Measurements from ENCODE around the gene UNC13B. TPM values are rescaled to one million over a fixed set of nuclear protein-coding genes. Genes with fewer than 3 reads are reported as not detected.

UNC13B gene
- total RNA-seq, 1 experiment from 2014 or later = 19.7 TPM

GRCh38 chr9:35308316-35308715, 146.5 kb downstream of the UNC13B start:
- TF ChIP-seq, protein P1, sequence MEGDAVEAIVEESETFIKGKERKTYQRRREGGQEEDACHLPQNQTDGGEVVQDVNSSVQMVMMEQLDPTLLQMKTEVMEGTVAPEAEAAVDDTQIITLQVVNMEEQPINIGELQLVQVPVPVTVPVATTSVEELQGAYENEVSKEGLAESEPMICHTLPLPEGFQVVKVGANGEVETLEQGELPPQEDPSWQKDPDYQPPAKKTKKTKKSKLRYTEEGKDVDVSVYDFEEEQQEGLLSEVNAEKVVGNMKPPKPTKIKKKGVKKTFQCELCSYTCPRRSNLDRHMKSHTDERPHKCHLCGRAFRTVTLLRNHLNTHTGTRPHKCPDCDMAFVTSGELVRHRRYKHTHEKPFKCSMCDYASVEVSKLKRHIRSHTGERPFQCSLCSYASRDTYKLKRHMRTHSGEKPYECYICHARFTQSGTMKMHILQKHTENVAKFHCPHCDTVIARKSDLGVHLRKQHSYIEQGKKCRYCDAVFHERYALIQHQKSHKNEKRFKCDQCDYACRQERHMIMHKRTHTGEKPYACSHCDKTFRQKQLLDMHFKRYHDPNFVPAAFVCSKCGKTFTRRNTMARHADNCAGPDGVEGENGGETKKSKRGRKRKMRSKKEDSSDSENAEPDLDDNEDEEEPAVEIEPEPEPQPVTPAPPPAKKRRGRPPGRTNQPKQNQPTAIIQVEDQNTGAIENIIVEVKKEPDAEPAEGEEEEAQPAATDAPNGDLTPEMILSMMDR (IDR thresholded peaks at IDR 0.05; ENCODE audit: insufficient read depth in 1 of 2, low read depth in 1 of 2, low read length in 1 of 2, severe bottlenecking in 1 of 2, unreplicated experiment in 1 of 2) = no peak
- no peak for DNase-seq
- H3K27me3 Mint-ChIP-seq (ENCODE audit: insufficient read depth, unreplicated experiment) = no peaks in the 10 kb centered on the region
- no peak overlapping the region for H3K4me3 Mint-ChIP-seq (ENCODE audit: unreplicated experiment)
- H3K27ac Mint-ChIP-seq (ENCODE audit: unreplicated experiment) = no peak overlapping the region
- no peaks in the 10 kb centered on the region for H3K36me3 Mint-ChIP-seq (ENCODE audit: insufficient read depth, unreplicated experiment)
- intact Hi-C loops (cut with micrococcal nuclease; ENCODE audit: unreplicated experiment) = no loop called here
- POLR2A ChIA-PET = interaction anchor here (0.6 kb wide), 1 partner anchor 227 kb away, joined by 4 read pairs; no protein-coding TSS in a partner anchor
- H3K9me3 ChIP-seq = no peaks in the 10 kb centered on the region
- H3K4me1 ChIP-seq = no peaks in the 10 kb centered on the region
- no peaks in the 10 kb centered on the region for H3K9me3 Mint-ChIP-seq (ENCODE audit: unreplicated experiment)
- CTCF ChIA-PET = no interaction called here
- H3K27me3 ChIP-seq (replicated peaks; ENCODE audit: control insufficient read depth, insufficient read depth, low read length) = no peaks in the 10 kb centered on the region
- no peaks in the 10 kb centered on the region for H3K4me1 Mint-ChIP-seq (ENCODE audit: low read depth, unreplicated experiment)
- 0 out of 2 replicates have a peak, but pooled peaks cover 2% of the 10 kb centered on the region for H3K36me3 ChIP-seq (ENCODE audit: control insufficient read depth, insufficient read depth, low read length)
- BruUV-seq (replicated peaks) = no TSS peak
- H3K4me3 ChIP-seq (ENCODE audit: low read depth, low read length) = no peak overlapping the region

DNA sequence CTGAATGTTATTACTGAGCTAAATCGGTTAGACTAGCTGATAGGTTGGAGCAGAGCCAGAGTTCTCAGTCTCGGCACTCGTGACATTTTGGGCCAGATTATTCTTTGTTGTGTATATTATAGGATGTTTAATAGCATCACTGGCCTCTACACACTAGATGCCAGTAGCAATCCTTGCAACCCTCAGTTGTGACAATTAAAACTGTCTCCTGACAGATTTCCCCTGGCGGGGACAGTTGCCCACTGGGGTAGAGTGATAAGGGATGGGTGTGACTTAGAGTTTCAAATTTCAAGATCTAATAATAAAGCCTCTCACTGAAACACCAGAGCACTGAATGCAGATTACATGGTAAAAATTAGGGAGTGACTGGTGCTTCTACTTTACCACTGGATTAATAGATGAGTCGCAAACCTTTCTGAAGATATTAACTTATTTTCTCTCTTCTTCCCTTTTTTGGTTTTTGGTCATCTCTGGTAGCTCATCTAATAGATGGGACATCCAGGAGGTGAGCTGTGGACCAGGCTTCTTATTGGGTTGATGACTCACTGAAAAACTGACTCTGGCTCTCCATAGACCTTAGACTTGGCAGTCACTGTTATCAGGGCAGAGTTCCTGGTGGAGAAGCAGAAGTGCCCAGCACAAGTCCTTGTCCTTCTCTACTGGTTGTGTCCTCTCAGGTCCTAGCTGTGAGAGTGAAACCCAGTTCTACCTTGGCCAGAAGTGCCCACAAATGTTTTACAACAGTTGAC, 150.3 kb downstream of the UNC13B start:
- Mint-ChIP-seq H3K27me3 (ENCODE audit: insufficient read depth, unreplicated experiment) (no peaks in the 10 kb centered on the region), H3K9me3 (ENCODE audit: unreplicated experiment) (no peaks in the 10 kb centered on the region), H3K4me1 (ENCODE audit: low read depth, unreplicated experiment) (no peaks in the 10 kb centered on the region), H3K27ac (ENCODE audit: unreplicated experiment) (no peak overlapping the region), H3K4me3 (ENCODE audit: unreplicated experiment) (no peak overlapping the region), H3K36me3 (ENCODE audit: insufficient read depth, unreplicated experiment) (no peaks in the 10 kb centered on the region)
- H3K36me3 ChIP-seq (ENCODE audit: control insufficient read depth, insufficient read depth, low read length) = 0 out of 2 replicates have a peak, but pooled peaks cover 2% of the 10 kb centered on the region
- H3K4me3 ChIP-seq (ENCODE audit: low read depth, low read length) = no peak overlapping the region
- H3K27me3 ChIP-seq (replicated peaks; ENCODE audit: control insufficient read depth, insufficient read depth, low read length) = no peaks in the 10 kb centered on the region
- no peaks in the 10 kb centered on the region for H3K4me1 ChIP-seq
- no TSS peak for BruUV-seq (replicated peaks)
- no peaks in the 10 kb centered on the region for H3K9me3 ChIP-seq
- TF ChIP-seq, protein P1 (IDR thresholded peaks at IDR 0.05; ENCODE audit: insufficient read depth in 1 of 2, low read depth in 1 of 2, low read length in 1 of 2, severe bottlenecking in 1 of 2, unreplicated experiment in 1 of 2) = no peak
- CTCF ChIA-PET = no interaction called here
- POLR2A ChIA-PET = no interaction called here
- no peak for DNase-seq
- intact Hi-C loops (cut with micrococcal nuclease; ENCODE audit: unreplicated experiment) = no loop called here

DNA sequence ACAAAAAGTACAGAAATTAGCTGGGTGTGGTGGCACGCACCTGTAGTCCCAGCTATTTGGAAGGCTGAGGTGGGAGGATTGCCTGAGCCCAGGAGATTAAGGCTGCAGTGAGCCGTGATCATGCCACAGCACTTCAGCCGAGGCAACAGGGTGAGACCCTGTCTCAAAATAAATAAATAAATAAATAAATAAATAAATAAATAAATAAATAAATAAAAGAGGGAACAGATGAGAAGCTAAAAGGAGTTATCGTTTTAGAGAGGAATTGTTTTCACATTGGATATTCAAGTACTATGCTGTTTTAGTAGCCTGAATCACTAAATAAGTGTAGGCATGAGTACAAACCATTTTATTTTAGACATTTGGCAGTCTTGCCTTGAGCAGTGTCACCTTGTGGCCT, 151.7 kb downstream of the UNC13B start:
- no peaks in the 10 kb centered on the region for H3K9me3 Mint-ChIP-seq (ENCODE audit: unreplicated experiment)
- Histone ChIP-seq H3K4me3 (ENCODE audit: low read depth, low read length) (no peak overlapping the region), H3K27me3 (replicated peaks; ENCODE audit: control insufficient read depth, insufficient read depth, low read length) (no peaks in the 10 kb centered on the region), H3K4me1 (no peaks in the 10 kb centered on the region), H3K9me3 (0 out of 2 replicates have a peak, but pooled peaks cover 3% of the 10 kb centered on the region), H3K36me3 (ENCODE audit: control insufficient read depth, insufficient read depth, low read length) (0 out of 2 replicates have a peak, but pooled peaks cover 2% of the 10 kb centered on the region)
- ChIA-PET POLR2A (no interaction called here), CTCF (no interaction called here)
- intact Hi-C loops (cut with micrococcal nuclease; ENCODE audit: unreplicated experiment) = no loop called here
- TF ChIP-seq, protein P1 (IDR thresholded peaks at IDR 0.05; ENCODE audit: insufficient read depth in 1 of 2, low read depth in 1 of 2, low read length in 1 of 2, severe bottlenecking in 1 of 2, unreplicated experiment in 1 of 2) = no peak
- no peak for DNase-seq
- no peak overlapping the region for H3K4me3 Mint-ChIP-seq (ENCODE audit: unreplicated experiment)
- no TSS peak for BruUV-seq (replicated peaks)
- no peaks in the 10 kb centered on the region for H3K36me3 Mint-ChIP-seq (ENCODE audit: insufficient read depth, unreplicated experiment)
- no peaks in the 10 kb centered on the region for H3K27me3 Mint-ChIP-seq (ENCODE audit: insufficient read depth, unreplicated experiment)
- H3K27ac Mint-ChIP-seq (ENCODE audit: unreplicated experiment) = no peak overlapping the region
- H3K4me1 Mint-ChIP-seq (ENCODE audit: low read depth, unreplicated experiment) = no peaks in the 10 kb centered on the region

Measured in Caco-2 (cell line).